ENCODE results near the gene POP7.

Gene POP7

DNA sequence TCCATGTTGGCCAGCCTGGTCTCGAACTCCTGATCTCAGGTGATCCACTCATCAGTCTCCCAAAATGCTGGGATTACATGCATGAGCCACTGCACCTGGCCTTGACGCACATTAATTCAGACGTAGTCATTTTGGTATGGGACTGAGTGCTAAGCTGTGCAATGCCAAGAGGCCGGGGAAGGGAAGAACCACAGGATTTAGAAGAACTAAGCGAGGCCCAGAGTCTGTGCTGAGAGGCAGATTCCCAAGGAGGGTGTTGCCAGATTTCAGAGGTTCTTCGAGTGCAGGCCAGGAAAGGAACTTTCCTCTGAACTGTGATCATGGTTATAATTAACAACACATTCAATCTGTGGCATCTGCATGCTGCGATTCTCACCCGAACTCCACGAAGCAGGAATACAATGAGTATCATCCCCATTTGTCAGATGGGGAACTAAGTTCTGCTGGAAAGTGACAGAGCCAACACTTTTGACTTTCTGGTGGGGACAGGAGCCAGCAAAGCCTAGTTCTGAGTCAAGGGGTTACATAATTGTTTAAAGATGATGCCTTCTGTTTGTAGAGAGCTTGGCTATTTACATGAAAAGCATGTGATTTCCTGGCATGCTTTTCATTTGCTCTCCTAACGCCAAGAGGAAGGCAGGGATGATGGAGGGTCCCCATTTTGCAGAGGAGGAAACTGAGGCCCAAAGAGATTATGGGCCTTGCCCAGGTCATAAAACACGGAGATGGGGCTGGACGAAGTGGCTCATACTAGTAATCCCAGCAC, 21.3 kb downstream of the POP7 start:
- no peak for DNase-seq (ENCODE audit: low spot score)
- in situ Hi-C loops (cut with MboI; ENCODE audit: low sequenced_read_pairs, unreplicated experiment), result no loop called here
- TF ChIP-seq, protein P1, sequence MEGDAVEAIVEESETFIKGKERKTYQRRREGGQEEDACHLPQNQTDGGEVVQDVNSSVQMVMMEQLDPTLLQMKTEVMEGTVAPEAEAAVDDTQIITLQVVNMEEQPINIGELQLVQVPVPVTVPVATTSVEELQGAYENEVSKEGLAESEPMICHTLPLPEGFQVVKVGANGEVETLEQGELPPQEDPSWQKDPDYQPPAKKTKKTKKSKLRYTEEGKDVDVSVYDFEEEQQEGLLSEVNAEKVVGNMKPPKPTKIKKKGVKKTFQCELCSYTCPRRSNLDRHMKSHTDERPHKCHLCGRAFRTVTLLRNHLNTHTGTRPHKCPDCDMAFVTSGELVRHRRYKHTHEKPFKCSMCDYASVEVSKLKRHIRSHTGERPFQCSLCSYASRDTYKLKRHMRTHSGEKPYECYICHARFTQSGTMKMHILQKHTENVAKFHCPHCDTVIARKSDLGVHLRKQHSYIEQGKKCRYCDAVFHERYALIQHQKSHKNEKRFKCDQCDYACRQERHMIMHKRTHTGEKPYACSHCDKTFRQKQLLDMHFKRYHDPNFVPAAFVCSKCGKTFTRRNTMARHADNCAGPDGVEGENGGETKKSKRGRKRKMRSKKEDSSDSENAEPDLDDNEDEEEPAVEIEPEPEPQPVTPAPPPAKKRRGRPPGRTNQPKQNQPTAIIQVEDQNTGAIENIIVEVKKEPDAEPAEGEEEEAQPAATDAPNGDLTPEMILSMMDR (IDR thresholded peaks at IDR 0.05; ENCODE audit: borderline replicate concordance, control extremely low read depth, extremely low read depth, insufficient read depth, missing control alignments), result no peak

DNA sequence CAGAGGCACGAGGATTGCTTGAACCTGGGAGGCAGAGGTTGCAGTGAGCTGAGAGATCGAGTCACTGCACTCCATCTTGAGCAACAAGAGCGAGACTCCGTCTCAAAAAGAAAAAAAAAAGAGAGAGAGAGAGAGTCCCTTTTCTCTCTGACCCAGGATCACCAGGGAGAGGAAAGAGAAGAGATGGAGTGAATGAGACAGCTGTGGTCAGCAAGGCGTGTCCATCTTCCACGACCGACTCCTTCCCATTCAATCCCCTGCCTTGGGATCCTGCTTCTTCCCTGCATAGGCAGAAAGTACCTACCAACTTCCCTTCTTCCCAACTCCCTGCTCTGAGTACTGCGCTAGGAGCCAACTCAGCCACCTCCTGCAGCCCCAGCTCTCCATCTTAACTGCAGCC, 22.3 kb downstream of the POP7 start:
- TF ChIP-seq, protein P1 (IDR thresholded peaks at IDR 0.05; ENCODE audit: borderline replicate concordance, control extremely low read depth, extremely low read depth, insufficient read depth, missing control alignments), result no peak
- DNase-seq (ENCODE audit: low spot score), result no peak
- in situ Hi-C loops (cut with MboI; ENCODE audit: low sequenced_read_pairs, unreplicated experiment), result no loop called here

DNA sequence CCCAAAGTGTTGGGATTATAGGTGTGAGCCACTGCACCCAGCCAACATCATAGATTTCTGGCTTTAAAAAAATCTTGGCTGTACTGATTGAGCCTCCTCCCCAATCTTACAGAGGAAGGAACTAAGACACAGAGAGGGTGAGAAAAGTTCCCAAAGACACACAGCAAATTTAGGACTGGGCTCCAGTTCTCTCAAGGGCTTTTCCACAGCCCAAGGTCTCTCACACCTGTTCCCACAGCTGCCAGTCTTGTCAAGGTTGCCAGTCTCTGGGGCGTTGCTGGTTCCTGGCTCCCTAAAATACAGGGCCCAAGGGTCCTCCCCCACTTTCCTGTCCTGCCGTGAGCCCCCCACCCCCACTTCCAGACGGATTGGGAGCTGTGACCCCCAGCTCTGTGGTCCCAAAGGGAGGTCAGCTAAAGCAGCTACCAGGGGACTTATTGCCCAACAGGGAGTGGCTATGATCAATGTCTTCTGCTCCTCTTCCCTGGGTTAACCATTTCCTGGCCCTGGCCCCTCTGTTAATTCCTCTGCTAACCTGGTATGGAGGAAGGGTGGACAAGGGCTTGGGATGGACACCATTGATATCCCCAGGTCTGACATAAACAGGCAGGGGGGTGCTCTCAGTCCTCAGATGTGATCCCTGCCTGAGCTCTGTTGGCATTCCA, 24.3 kb downstream of the POP7 start:
- TF ChIP-seq, protein P1 (IDR thresholded peaks at IDR 0.05; ENCODE audit: borderline replicate concordance, control extremely low read depth, extremely low read depth, insufficient read depth, missing control alignments), result no peak
- DNase-seq (ENCODE audit: low spot score), result no peak
- in situ Hi-C loops (cut with MboI; ENCODE audit: low sequenced_read_pairs, unreplicated experiment), result no loop called here

DNA sequence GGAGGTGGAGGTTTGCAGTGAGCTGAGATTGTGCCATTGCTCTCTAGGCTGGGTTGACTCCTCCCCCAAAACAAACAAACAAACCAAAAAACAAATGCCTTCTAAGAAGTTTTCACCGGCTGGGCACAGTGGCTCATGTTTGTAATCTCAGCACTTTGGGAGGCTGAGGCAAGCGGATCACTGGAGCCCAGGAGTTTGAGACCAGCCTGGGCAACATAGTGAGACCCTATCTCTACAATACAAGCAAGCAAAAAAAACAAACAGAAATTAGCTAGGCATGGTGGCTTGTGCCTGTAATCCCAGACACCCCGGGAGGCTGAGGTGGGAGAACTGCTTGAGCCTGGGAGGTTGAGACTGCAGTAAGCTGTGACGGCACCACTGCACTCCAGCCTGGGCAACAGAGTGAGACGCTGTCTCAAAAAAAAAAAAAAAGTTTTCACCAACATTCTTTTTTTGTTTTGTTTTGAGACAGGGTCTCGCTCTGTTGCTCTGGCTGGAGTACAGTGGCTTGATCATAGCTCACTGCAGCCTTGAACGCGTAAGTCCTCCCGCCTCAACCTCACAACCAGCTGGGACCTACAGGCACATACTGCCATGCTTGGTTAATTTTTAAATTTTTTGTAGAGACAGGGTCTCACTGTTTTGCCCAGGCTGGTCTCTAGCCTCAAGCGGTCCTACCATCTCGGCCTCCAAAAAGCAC, 26.2 kb downstream of the POP7 start:
- in situ Hi-C loops (cut with MboI; ENCODE audit: low sequenced_read_pairs, unreplicated experiment), result no loop called here
- DNase-seq (ENCODE audit: low spot score), result no peak

DNA sequence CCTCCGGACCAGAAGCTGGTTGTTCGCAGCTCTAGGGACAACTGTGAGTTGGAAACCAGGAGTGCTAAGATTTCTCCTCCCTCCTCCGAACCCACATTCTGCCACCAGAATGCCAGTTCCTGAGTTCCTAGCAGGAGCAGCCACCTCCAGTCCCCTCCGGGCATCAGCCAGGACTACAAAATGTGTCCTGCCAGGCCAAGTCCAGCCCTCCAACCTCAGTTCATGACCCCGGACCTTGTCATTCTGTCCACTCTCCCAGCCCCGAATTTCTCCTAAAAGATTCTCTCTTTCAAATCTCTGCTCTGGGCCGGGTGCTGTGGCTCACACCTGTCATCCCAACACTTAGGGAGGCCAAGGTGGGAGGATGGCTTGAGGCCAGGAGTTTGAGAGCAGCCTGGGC, 29.8 kb downstream of the POP7 start:
- in situ Hi-C loops (cut with MboI; ENCODE audit: low sequenced_read_pairs, unreplicated experiment), result no loop called here
- no peak for DNase-seq (ENCODE audit: low spot score)
- TF ChIP-seq, protein P1 (IDR thresholded peaks at IDR 0.05; ENCODE audit: borderline replicate concordance, control extremely low read depth, extremely low read depth, insufficient read depth, missing control alignments), result no peak

More for the DNA sequence above, 26.2 kb downstream of the POP7 start:
- TF ChIP-seq, protein P1 (IDR thresholded peaks at IDR 0.05; ENCODE audit: borderline replicate concordance, control extremely low read depth, extremely low read depth, insufficient read depth, missing control alignments), result no peak

DNA sequence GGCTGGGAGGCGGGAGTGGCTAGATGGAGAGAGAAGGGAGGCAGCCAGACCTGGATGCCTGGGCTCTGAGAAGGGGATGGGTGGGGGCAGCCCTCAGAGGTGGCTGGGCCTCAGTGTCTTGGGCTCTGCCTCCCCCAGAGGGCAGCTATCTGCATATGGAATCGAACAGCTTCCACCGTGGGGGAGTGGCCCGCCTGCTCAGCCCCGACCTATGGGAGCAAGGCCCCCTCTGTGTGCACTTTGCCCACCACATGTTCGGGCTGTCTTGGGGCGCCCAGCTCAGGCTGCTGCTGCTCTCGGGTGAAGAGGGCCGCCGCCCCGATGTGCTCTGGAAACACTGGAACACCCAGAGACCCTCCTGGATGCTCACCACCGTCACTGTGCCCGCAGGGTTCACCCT, 30.8 kb downstream of the POP7 start:
- TF ChIP-seq, protein P1 (IDR thresholded peaks at IDR 0.05; ENCODE audit: borderline replicate concordance, control extremely low read depth, extremely low read depth, insufficient read depth, missing control alignments), result no peak
- in situ Hi-C loops (cut with MboI; ENCODE audit: low sequenced_read_pairs, unreplicated experiment), result no loop called here

More for the DNA sequence above, 30.8 kb downstream of the POP7 start:
- no peak for DNase-seq (ENCODE audit: low spot score)
